Measurements from ENCODE around the gene PDE1C. TPM values are rescaled to one million over a fixed set of nuclear protein-coding genes. Genes with fewer than 3 reads are reported as not detected.

PDE1C gene
- total RNA-seq (0.67 and 2.3 TPM in 2 replicates), polyA plus RNA-seq (0.38 and 0.81 TPM in 2 replicates)

DNA sequence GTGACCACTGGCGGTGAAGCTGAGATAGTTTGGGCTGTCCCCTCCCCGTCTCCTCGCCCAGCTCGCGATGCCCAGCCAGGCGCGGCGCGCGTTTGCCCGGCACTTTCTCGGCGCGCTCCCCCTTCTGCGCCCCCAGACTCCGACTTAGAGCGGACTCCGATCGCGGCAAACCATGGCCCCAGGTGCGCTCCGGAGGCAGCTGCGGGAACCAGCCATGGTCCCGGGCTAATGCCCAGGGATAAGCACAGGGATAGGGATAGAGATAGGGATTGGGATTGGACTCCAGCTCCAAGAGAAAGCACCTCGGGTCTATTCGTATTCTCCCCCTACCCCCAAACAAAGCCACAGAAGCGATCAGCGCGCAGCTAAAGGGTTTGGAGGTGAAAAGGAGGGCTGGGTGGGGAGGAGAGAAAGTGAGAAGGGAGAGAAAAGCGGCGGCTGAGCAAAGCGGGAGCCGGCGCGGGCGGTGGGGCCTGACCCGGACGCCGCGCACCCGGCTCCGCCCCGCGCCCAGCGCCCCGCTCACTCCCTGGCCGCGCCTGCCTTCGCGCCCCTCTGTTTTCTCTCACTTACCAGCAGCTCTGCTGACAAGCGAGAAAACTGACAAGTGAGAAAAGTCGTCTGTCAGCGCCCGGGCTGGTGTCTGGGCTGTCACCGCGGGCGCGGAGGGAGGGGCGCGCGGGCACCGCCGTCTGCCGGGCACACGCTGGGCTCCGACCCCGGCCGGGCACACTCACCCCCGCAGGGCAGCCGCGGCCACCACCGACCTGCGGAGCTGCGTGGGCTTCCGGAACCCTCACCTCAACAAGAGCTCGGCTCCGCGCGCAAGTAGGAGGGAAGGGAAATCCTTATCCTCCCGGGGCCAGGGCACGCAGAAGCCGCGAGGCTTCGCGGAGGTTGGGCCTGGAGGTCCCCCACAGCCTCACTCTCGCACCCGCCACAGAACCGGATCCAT, at the start of gene PDE1C:
TSS of gene PDE1C (minus strand) at position 2 of the 955 bp plus-strand sequence.
- no peaks in the 10 kb centered on the region for H3K4me1 ChIP-seq (ENCODE audit: low read depth)
- H3K36me3 ChIP-seq = no peaks in the 10 kb centered on the region
- DNase-seq (ENCODE audit: low read depth in 1 of 2, low spot score in 1 of 2) = peak; percentile 27 to 75
- no peak within 1 kb of the TSS for H3K27ac ChIP-seq
- peaks cover 94% of the 10 kb centered on the region for H3K27me3 ChIP-seq
- H3K9me3 ChIP-seq (ENCODE audit: low read depth) = no peaks in the 10 kb centered on the region
- peak within 1 kb of the TSS; percentile 45 for H3K4me3 ChIP-seq
- TF ChIP-seq, protein P1, sequence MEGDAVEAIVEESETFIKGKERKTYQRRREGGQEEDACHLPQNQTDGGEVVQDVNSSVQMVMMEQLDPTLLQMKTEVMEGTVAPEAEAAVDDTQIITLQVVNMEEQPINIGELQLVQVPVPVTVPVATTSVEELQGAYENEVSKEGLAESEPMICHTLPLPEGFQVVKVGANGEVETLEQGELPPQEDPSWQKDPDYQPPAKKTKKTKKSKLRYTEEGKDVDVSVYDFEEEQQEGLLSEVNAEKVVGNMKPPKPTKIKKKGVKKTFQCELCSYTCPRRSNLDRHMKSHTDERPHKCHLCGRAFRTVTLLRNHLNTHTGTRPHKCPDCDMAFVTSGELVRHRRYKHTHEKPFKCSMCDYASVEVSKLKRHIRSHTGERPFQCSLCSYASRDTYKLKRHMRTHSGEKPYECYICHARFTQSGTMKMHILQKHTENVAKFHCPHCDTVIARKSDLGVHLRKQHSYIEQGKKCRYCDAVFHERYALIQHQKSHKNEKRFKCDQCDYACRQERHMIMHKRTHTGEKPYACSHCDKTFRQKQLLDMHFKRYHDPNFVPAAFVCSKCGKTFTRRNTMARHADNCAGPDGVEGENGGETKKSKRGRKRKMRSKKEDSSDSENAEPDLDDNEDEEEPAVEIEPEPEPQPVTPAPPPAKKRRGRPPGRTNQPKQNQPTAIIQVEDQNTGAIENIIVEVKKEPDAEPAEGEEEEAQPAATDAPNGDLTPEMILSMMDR (IDR thresholded peaks at IDR 0.05; ENCODE audit: low read depth, low read length) = no peak

DNA sequence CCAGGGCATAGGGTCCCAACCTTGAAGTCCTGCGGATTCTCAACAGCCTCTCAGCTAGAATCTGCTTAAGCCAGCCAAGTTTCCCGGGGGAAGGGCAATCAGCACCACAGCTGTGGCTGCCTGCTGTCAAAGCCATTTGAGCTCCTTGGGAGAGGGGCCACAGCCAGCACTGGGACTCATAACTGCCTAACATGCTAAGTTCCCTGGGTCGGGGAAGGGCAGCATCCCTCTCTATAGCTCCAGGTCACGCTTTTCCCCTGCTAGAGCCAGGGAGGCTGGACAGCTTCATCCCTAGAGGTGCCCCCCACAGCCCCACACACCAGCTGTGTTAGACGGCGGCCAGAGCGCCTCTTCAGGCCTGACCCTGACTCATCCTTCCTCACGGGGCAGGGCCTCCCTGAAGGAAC, 49.6 kb upstream of the PDE1C start:
- Histone ChIP-seq H3K27ac (no peak overlapping the region), H3K9me3 (ENCODE audit: low read depth) (no peaks in the 10 kb centered on the region), H3K4me1 (ENCODE audit: low read depth) (no peaks in the 10 kb centered on the region), H3K4me3 (no peak overlapping the region), H3K36me3 (no peaks in the 10 kb centered on the region), H3K27me3 (no peaks in the 10 kb centered on the region)
- TF ChIP-seq, protein P1 (IDR thresholded peaks at IDR 0.05; ENCODE audit: low read depth, low read length) = no peak
- DNase-seq (ENCODE audit: low read depth in 1 of 2, low spot score in 1 of 2) = peak in 1 of 2 donors; percentile 5

- H3K27me3 ChIP-seq = no peaks in the 10 kb centered on the region
- no peaks in the 10 kb centered on the region for H3K36me3 ChIP-seq
- peak in 1 of 2 donors; percentile 5 for DNase-seq (ENCODE audit: low read depth in 1 of 2, low spot score in 1 of 2)
- H3K4me1 ChIP-seq (ENCODE audit: low read depth) = no peaks in the 10 kb centered on the region
- TF ChIP-seq, protein P1 (IDR thresholded peaks at IDR 0.05; ENCODE audit: low read depth, low read length) = no peak
- H3K4me3 ChIP-seq = no peak overlapping the region
- no peaks in the 10 kb centered on the region for H3K9me3 ChIP-seq (ENCODE audit: low read depth)
- no peak overlapping the region for H3K27ac ChIP-seq
Observed at GRCh38 chr7:32117837-32118236, 47.6 kb upstream of the PDE1C start.

GRCh38 chr7:32116436-32116835, 46.2 kb upstream of the PDE1C start:
- DNase-seq (ENCODE audit: low read depth in 1 of 2, low spot score in 1 of 2) = no peak
- no peaks in the 10 kb centered on the region for H3K4me1 ChIP-seq (ENCODE audit: low read depth)
- peaks cover 2% of the 10 kb centered on the region for H3K9me3 ChIP-seq (ENCODE audit: low read depth)
- no peaks in the 10 kb centered on the region for H3K27me3 ChIP-seq
- no peak overlapping the region for H3K4me3 ChIP-seq
- TF ChIP-seq, protein P1 (IDR thresholded peaks at IDR 0.05; ENCODE audit: low read depth, low read length) = no peak
- no peaks in the 10 kb centered on the region for H3K36me3 ChIP-seq
- H3K27ac ChIP-seq = no peak overlapping the region

DNA sequence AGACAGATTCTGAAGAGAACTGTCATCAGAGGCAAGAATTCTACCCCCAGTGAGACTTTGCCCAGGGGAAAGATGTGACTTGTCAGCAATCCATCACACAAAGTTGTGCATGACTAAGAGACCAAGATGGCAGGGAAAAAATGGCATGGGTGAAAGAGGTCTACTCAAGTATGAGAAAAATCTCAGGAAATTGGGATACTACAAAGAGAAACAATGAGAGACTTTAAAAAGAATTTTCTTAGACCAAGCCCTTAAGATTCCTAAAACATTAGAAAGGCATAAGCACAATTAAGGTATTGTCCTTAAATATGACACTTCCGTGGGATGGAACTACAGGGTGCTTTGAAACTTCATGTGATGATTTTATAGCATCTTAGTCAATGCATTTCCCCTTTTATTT, 45.6 kb upstream of the PDE1C start:
- peaks cover 2% of the 10 kb centered on the region for H3K9me3 ChIP-seq (ENCODE audit: low read depth)
- TF ChIP-seq, protein P1 (IDR thresholded peaks at IDR 0.05; ENCODE audit: low read depth, low read length) = no peak
- no peaks in the 10 kb centered on the region for H3K4me1 ChIP-seq (ENCODE audit: low read depth)
- no peaks in the 10 kb centered on the region for H3K27me3 ChIP-seq
- H3K36me3 ChIP-seq = no peaks in the 10 kb centered on the region
- DNase-seq (ENCODE audit: low read depth in 1 of 2, low spot score in 1 of 2) = no peak
- no peak overlapping the region for H3K27ac ChIP-seq
- no peak overlapping the region for H3K4me3 ChIP-seq

Data from cardiac muscle cell (in vitro differentiated cells and primary cell).